Caco-2 (cell line): ENCODE measurements around the gene ATOH8. TPM values are rescaled to one million over a fixed set of nuclear protein-coding genes. Genes with fewer than 3 reads are reported as not detected.

Experiments used
- BruUV-seq: library from RNA; stranded (reverse); fragments of 400-500 nt; replicated peaks from 2 replicates; lab custom pipeline; 2021; lab: Mats Ljungman, UMichigan
- CTCF ChIA-PET: fragments of 300-600 bp; sonication (Branson Sonifier 250); formaldehyde crosslinking; loops from one replicate; lab custom pipeline; 2022; ENCODE audit warnings: antibody characterized with exemption; lab: Charles Lee
- POLR2A ChIA-PET: fragments of 300-600 bp; sonication (Branson Sonifier 250); formaldehyde crosslinking; loops from one replicate; lab custom pipeline; 2022; ENCODE audit warnings: antibody characterized with exemption; lab: Charles Lee
- DNase-seq, 2 experiments: peaks; one replicate each; pipeline versions ENCODE4 v3.0.0 to v3.0.0-alpha.2; 2020 to 2022
- H3K27me3 ChIP-seq: replicated peaks from 2 replicates; pipeline ENCODE4 v1.6.0; 2011; ENCODE audit warnings: low read length; ENCODE audit not compliant: control insufficient read depth, insufficient read depth
- H3K36me3 ChIP-seq: 2 replicates; pipeline ENCODE4 v1.5.1; 2011; ENCODE audit warnings: low read length; ENCODE audit not compliant: control insufficient read depth, insufficient read depth
- H3K4me1 ChIP-seq: fragments of 250-450 bp; sonication (Bioruptor Pico); 2 replicates; pipeline ENCODE4 v1.5.1; 2020; ENCODE audit warnings: mild to moderate bottlenecking
- H3K4me3 ChIP-seq: 2 replicates; pipeline ENCODE4 v1.5.1; 2011; ENCODE audit warnings: low read depth, mild to moderate bottlenecking, control low read depth, low read length
- H3K9me3 ChIP-seq: fragments of 250-450 bp; sonication (Bioruptor Pico); 2 replicates; pipeline ENCODE4 v1.5.1; 2020; ENCODE audit warnings: mild to moderate bottlenecking, moderate library complexity
- H3K27ac Mint-ChIP-seq: one replicate; pipeline ENCODE4 v1.8.0; 2022; ENCODE audit warnings: mixed read lengths; ENCODE audit not compliant: unreplicated experiment
- H3K27me3 Mint-ChIP-seq: one replicate; pipeline ENCODE4 v1.8.0; 2022; ENCODE audit warnings: mixed read lengths; ENCODE audit not compliant: insufficient read depth, unreplicated experiment
- H3K36me3 Mint-ChIP-seq: one replicate; pipeline ENCODE4 v1.8.0; 2022; ENCODE audit warnings: mild to moderate bottlenecking, mixed read lengths; ENCODE audit not compliant: insufficient read depth, unreplicated experiment
- H3K4me1 Mint-ChIP-seq: one replicate; pipeline ENCODE4 v1.8.0; 2022; ENCODE audit warnings: low read depth, mixed read lengths; ENCODE audit not compliant: unreplicated experiment
- H3K4me3 Mint-ChIP-seq: one replicate; pipeline ENCODE4 v1.8.0; 2022; ENCODE audit warnings: mild to moderate bottlenecking, moderate library complexity, mixed read lengths; ENCODE audit not compliant: unreplicated experiment
- H3K9me3 Mint-ChIP-seq: one replicate; pipeline ENCODE4 v1.8.0; 2022; ENCODE audit warnings: mixed read lengths; ENCODE audit not compliant: unreplicated experiment
- intact Hi-C: fragments of 100-400 bp; cut with micrococcal nuclease; formaldehyde crosslinking; loops from one replicate; pipeline ENCODE4 v1.10.0; 2022; ENCODE audit not compliant: unreplicated experiment
- total RNA-seq: library from RNA; stranded (reverse); gene quantifications from 2 replicates; pipeline ENCODE4 v1.2.3, GENCODE V29; 2022
- TF ChIP-seq, protein P1 (sequence below), 2 experiments: fragments of 200-600 bp in 1 of 2; IDR thresholded peaks; 1 replicate in 1 of 2; 2 replicates in 1 of 2; pipeline versions ENCODE4 v1.5.1 to v1.8.0; 2011 to 2022; ENCODE audit warnings: antibody characterized with exemption in 1 of 2, control low read depth in 1 of 2, inconsistent platforms in 1 of 2, low read depth in 1 of 2, low read length in 1 of 2, mild to moderate bottlenecking in 1 of 2, moderate library complexity in 1 of 2; ENCODE audit not compliant: insufficient read depth in 1 of 2, severe bottlenecking in 1 of 2, unreplicated experiment in 1 of 2

The ATOH8 gene
- total RNA-seq, 1 experiment from 2014 or later: not detected

DNA sequence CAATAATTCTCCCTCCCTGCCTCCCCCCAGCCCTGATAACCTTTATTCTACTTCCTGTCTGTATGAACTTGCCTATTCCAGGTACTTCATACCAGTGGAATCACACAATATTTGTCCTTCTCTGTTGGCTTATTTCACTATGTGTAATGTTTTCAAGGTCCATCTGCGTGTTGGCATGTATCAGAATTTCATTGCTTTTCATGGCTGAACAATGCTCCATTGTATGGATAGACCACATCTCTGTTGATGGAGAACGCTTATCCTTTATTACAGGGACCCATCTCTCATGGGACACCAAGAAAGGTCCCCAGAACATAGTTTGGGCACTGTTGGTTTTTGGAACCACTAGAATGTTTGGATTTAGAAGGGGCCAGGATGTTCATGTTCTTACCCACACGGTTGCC, 40.2 kb downstream of the ATOH8 start:
- Mint-ChIP-seq H3K4me3 (no peak overlapping the region), H3K27ac (no peak overlapping the region), H3K4me1 (peaks cover 6% of the 10 kb centered on the region), H3K9me3 (no peaks in the 10 kb centered on the region), H3K36me3 (no peaks in the 10 kb centered on the region), H3K27me3 (peaks cover 25% of the 10 kb centered on the region)
- H3K27me3 ChIP-seq: no peaks in the 10 kb centered on the region
- H3K4me1 ChIP-seq: no peaks in the 10 kb centered on the region
- no peak overlapping the region for H3K4me3 ChIP-seq
- BruUV-seq: no TSS peak
- ChIA-PET CTCF (no interaction called here), POLR2A (no interaction called here)
- TF ChIP-seq, protein P1, sequence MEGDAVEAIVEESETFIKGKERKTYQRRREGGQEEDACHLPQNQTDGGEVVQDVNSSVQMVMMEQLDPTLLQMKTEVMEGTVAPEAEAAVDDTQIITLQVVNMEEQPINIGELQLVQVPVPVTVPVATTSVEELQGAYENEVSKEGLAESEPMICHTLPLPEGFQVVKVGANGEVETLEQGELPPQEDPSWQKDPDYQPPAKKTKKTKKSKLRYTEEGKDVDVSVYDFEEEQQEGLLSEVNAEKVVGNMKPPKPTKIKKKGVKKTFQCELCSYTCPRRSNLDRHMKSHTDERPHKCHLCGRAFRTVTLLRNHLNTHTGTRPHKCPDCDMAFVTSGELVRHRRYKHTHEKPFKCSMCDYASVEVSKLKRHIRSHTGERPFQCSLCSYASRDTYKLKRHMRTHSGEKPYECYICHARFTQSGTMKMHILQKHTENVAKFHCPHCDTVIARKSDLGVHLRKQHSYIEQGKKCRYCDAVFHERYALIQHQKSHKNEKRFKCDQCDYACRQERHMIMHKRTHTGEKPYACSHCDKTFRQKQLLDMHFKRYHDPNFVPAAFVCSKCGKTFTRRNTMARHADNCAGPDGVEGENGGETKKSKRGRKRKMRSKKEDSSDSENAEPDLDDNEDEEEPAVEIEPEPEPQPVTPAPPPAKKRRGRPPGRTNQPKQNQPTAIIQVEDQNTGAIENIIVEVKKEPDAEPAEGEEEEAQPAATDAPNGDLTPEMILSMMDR (IDR thresholded peaks at IDR 0.05; ENCODE audit: insufficient read depth in 1 of 2, low read depth in 1 of 2, low read length in 1 of 2, severe bottlenecking in 1 of 2, unreplicated experiment in 1 of 2): no peak
- no peaks in the 10 kb centered on the region for H3K36me3 ChIP-seq
- DNase-seq: no peak
- intact Hi-C loops: no loop called here
- no peaks in the 10 kb centered on the region for H3K9me3 ChIP-seq

DNA sequence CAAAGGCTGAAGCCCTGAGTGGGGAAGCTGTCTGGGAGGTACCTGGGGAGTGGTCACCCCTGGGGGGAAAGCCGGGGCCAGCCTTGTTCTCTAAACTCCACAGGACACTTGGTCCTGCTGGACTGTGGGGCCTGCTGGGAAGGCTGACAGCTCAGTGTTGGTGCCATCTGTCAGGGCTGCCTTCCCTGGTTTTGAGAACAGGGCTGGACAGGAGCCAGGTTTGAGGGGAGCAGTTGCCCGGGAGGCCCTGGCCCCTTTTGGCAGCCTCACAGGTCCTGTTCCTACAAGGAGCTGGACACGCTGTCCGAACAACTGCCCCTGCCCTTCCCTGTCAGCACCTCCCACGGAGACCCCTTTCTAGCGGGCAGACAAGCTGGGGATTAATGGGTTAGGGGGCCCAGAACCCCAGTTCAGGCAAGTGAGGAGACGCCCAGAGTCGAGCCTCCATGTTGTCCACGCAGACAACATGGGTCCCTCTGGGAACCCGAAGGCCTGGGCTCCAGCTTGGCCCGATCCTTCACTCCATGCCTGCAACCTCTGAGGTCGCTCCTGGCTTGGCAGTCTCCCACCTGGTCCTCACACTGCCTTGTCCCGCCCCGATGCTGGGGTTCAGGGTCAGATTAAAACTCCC, 40.8 kb downstream of the ATOH8 start:
- Histone ChIP-seq H3K36me3 (no peaks in the 10 kb centered on the region), H3K4me1 (no peaks in the 10 kb centered on the region), H3K27me3 (no peaks in the 10 kb centered on the region), H3K4me3 (no peak overlapping the region), H3K9me3 (no peaks in the 10 kb centered on the region)
- POLR2A ChIA-PET: no interaction called here
- H3K27me3 Mint-ChIP-seq: peaks cover 22% of the 10 kb centered on the region
- H3K9me3 Mint-ChIP-seq: no peaks in the 10 kb centered on the region
- TF ChIP-seq, protein P1 (IDR thresholded peaks at IDR 0.05; ENCODE audit: insufficient read depth in 1 of 2, low read depth in 1 of 2, low read length in 1 of 2, severe bottlenecking in 1 of 2, unreplicated experiment in 1 of 2): no peak
- H3K36me3 Mint-ChIP-seq: no peaks in the 10 kb centered on the region
- BruUV-seq: no TSS peak
- intact Hi-C loops: loop anchor here (5.0 kb wide), 1 partner anchor 42 kb away; the partner anchor contains the start of gene ATOH8
- CTCF ChIA-PET: no interaction called here
- H3K4me3 Mint-ChIP-seq: no peak overlapping the region
- DNase-seq: no peak
- H3K27ac Mint-ChIP-seq: no peak overlapping the region
- H3K4me1 Mint-ChIP-seq: peaks cover 8% of the 10 kb centered on the region

DNA sequence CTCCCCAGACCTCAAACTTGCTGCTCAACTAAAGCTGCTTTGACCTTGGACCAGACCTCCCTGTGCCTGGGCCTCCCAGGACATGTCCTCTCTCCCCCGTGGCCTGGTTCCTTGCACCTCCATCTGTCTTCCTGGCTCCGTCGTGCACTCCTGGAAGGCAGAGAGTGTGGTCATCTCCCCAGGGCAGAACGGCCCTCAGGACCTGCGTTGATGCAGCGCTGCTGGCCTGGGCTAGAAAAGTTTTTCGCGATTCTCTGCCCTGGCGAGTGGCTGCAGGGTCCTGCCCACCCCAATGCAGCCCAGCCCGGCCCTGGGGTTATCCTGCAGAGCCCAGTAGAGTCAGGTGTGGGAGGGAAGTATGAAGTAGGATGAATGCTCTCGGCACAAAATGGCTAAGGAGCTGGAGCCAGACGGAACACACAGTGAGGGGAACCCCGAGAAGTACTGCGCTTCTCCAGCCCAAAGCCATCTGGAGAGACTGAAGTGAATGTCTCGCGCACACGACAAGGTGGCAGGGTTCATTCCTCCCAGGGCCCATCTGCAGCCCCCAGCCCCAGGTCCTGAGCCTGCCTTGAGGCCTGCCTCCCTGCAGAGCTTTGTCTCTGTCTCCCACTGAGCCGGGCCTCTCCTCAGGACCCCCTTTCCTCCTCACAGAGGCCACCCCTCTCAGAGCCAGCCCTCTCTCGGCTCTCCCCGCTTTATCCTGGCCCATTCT, 41.7 kb downstream of the ATOH8 start:
- Mint-ChIP-seq H3K9me3 (no peaks in the 10 kb centered on the region), H3K27ac (no peak overlapping the region), H3K27me3 (peaks cover 17% of the 10 kb centered on the region), H3K4me1 (peaks cover 11% of the 10 kb centered on the region), H3K36me3 (no peaks in the 10 kb centered on the region), H3K4me3 (no peak overlapping the region)
- Histone ChIP-seq H3K4me3 (no peak overlapping the region), H3K9me3 (no peaks in the 10 kb centered on the region), H3K36me3 (no peaks in the 10 kb centered on the region), H3K4me1 (no peaks in the 10 kb centered on the region), H3K27me3 (no peaks in the 10 kb centered on the region; the same call in 1 of the 2 replicates)
- BruUV-seq: no TSS peak
- TF ChIP-seq, protein P1 (IDR thresholded peaks at IDR 0.05; ENCODE audit: insufficient read depth in 1 of 2, low read depth in 1 of 2, low read length in 1 of 2, severe bottlenecking in 1 of 2, unreplicated experiment in 1 of 2): no peak
- no peak for DNase-seq
- ChIA-PET POLR2A (no interaction called here), CTCF (no interaction called here)
- intact Hi-C loops: loop anchor here (5.0 kb wide), 1 partner anchor 43 kb away; the partner anchor contains the start of gene ATOH8
